Activated CD4-positive, alpha-beta memory T cell treated with anti-CD3 and anti-CD28 coated beads for 36 hours (primary cell): Measurements from ENCODE around the gene NOL9. TPM values are rescaled to one million over a fixed set of nuclear protein-coding genes. Genes with fewer than 3 reads are reported as not detected.

Experiments used
- CTCF ChIA-PET: fragments of 350-600 bp; sonication (Branson Sonifier 250); formaldehyde crosslinking; loops from one replicate; lab custom pipeline; 2021; ENCODE audit warnings: antibody characterized with exemption, inconsistent platforms; lab: Charles Lee
- POLR2A ChIA-PET: fragments of 350-600 bp; sonication (Branson Sonifier 250); formaldehyde crosslinking; loops from one replicate; lab custom pipeline; 2021; ENCODE audit warnings: antibody characterized with exemption; lab: Charles Lee
- DNase-seq: peaks from one replicate; pipeline ENCODE4 v3.0.0-alpha.2; 2020
- H3K27ac Mint-ChIP-seq: one replicate; pipeline ENCODE4 v1.8.0; 2021; ENCODE audit warnings: mixed read lengths
- H3K27me3 Mint-ChIP-seq: one replicate; pipeline ENCODE4 v1.8.0; 2021; ENCODE audit warnings: mixed read lengths
- H3K36me3 Mint-ChIP-seq: one replicate; pipeline ENCODE4 v1.8.0; 2021; ENCODE audit warnings: mixed read lengths
- H3K4me1 Mint-ChIP-seq: one replicate; pipeline ENCODE4 v1.8.0; 2021; ENCODE audit warnings: low read depth, mixed read lengths
- H3K4me3 Mint-ChIP-seq: one replicate; pipeline ENCODE4 v1.8.0; 2021; ENCODE audit warnings: mild to moderate bottlenecking, mixed read lengths
- H3K9me3 Mint-ChIP-seq: one replicate; pipeline ENCODE4 v1.8.0; 2021; ENCODE audit warnings: mixed read lengths
- intact Hi-C: fragments of 100-400 bp; cut with micrococcal nuclease; formaldehyde crosslinking; loops from one replicate; pipeline ENCODE4 v1.15.1; 2023
- total RNA-seq, 2 experiments: library from RNA; stranded (reverse); gene quantifications; one replicate each; pipeline ENCODE4 v1.2.3, GENCODE V29; 2021

Gene NOL9
- total RNA-seq, 2 experiments from 2014 or later, result 29.8 to 32.5 TPM

GRCh38 chr1:6588128-6588892, 34.0 kb upstream of the NOL9 start:
- no peak overlapping the region for H3K4me3 Mint-ChIP-seq
- DNase-seq, result no peak
- ChIA-PET POLR2A (no interaction called here), CTCF (no interaction called here)
- H3K27me3 Mint-ChIP-seq, result no peaks in the 10 kb centered on the region
- H3K36me3 Mint-ChIP-seq, result peaks cover 9% of the 10 kb centered on the region
- H3K9me3 Mint-ChIP-seq, result no peaks in the 10 kb centered on the region
- no peak overlapping the region for H3K27ac Mint-ChIP-seq
- intact Hi-C loops, result no loop called here
- H3K4me1 Mint-ChIP-seq, result peaks cover 18% of the 10 kb centered on the region

GRCh38 chr1:6587261-6588005, 33.1 kb upstream of the NOL9 start:
- no peak overlapping the region for H3K4me3 Mint-ChIP-seq
- no peak for DNase-seq
- peak overlapping the region; percentile 33 for H3K27ac Mint-ChIP-seq
- H3K36me3 Mint-ChIP-seq, result peaks cover 9% of the 10 kb centered on the region
- CTCF ChIA-PET, result no interaction called here
- intact Hi-C loops, result no loop called here
- H3K4me1 Mint-ChIP-seq, result peaks cover 20% of the 10 kb centered on the region
- POLR2A ChIA-PET, result interaction anchor here (0.6 kb wide), 2 partner anchors 29 to 66 kb away, joined by 3 read pairs; no protein-coding TSS in a partner anchor
- H3K27me3 Mint-ChIP-seq, result no peaks in the 10 kb centered on the region
- no peaks in the 10 kb centered on the region for H3K9me3 Mint-ChIP-seq

DNA sequence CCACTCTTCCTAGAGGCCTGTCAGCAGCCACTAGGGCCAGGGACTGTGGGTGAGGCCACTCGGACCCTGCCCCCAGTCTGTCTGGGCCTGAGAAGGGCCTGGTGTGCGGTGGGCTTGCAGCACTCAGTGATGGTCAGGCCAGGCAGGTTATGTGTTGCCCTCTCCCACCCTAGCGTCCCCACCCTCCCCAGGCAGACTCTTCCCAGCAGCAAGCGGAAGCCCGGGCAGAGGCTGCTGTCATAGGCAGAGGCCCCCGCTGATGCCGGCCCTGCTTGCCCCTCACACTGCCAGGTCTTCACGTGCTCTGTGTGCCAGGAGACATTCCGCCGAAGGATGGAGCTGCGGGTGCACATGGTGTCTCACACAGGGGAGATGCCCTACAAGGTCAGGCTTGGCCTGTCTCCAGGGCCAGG, 32.1 kb upstream of the NOL9 start:
- H3K36me3 Mint-ChIP-seq, result peaks cover 9% of the 10 kb centered on the region
- no peak for DNase-seq
- intact Hi-C loops, result no loop called here
- H3K9me3 Mint-ChIP-seq, result no peaks in the 10 kb centered on the region
- no peak overlapping the region for H3K4me3 Mint-ChIP-seq
- no peaks in the 10 kb centered on the region for H3K27me3 Mint-ChIP-seq
- peaks cover 25% of the 10 kb centered on the region for H3K4me1 Mint-ChIP-seq
- POLR2A ChIA-PET, result no interaction called here
- H3K27ac Mint-ChIP-seq, result no peak overlapping the region
- CTCF ChIA-PET, result no interaction called here

GRCh38 chr1:6585841-6586240, 31.5 kb upstream of the NOL9 start:
- intact Hi-C loops, result no loop called here
- Mint-ChIP-seq H3K27me3 (no peaks in the 10 kb centered on the region), H3K27ac (no peak overlapping the region), H3K4me1 (peaks cover 30% of the 10 kb centered on the region), H3K9me3 (no peaks in the 10 kb centered on the region), H3K36me3 (peaks cover 9% of the 10 kb centered on the region), H3K4me3 (no peak overlapping the region)
- DNase-seq, result no peak
- POLR2A ChIA-PET, result no interaction called here
- CTCF ChIA-PET, result no interaction called here

DNA sequence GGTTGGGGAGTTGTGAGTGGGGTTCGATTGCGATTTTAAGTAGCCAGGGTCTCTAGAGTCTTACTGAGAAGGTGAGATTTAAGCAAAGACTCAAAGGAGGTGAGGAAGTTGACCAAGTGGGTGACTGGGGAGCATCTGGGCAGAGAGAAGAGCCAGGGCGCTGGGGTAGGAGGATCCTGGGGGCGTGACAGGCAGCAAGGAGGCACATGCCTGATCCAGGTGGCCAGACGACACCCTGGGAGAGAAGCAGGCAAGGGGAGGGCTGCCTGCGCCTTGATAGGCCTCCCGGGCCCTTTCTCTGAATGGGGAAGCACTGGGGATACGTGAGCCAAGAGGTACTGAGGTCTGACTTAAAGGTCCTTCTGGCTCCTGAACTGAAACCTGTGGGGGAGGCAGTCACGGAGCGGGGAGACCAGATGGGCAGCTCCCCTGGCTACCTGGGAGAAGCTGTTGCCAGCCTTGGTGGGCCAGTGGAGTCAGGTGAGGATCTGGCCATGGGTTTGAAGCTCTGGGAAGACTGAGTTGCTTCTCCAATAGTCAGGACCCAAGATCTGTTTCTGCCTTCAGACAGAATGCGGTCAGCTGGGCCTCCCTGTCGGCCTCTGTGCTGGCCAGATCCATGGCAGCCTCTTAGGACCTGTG, 30.9 kb upstream of the NOL9 start:
- ChIA-PET POLR2A (no interaction called here), CTCF (no interaction called here)
- peaks cover 6% of the 10 kb centered on the region for H3K36me3 Mint-ChIP-seq
- H3K4me3 Mint-ChIP-seq, result no peak overlapping the region
- no peak for DNase-seq
- H3K27ac Mint-ChIP-seq, result no peak overlapping the region
- H3K9me3 Mint-ChIP-seq, result no peaks in the 10 kb centered on the region
- intact Hi-C loops, result no loop called here
- H3K27me3 Mint-ChIP-seq, result no peaks in the 10 kb centered on the region
- peaks cover 35% of the 10 kb centered on the region for H3K4me1 Mint-ChIP-seq

DNA sequence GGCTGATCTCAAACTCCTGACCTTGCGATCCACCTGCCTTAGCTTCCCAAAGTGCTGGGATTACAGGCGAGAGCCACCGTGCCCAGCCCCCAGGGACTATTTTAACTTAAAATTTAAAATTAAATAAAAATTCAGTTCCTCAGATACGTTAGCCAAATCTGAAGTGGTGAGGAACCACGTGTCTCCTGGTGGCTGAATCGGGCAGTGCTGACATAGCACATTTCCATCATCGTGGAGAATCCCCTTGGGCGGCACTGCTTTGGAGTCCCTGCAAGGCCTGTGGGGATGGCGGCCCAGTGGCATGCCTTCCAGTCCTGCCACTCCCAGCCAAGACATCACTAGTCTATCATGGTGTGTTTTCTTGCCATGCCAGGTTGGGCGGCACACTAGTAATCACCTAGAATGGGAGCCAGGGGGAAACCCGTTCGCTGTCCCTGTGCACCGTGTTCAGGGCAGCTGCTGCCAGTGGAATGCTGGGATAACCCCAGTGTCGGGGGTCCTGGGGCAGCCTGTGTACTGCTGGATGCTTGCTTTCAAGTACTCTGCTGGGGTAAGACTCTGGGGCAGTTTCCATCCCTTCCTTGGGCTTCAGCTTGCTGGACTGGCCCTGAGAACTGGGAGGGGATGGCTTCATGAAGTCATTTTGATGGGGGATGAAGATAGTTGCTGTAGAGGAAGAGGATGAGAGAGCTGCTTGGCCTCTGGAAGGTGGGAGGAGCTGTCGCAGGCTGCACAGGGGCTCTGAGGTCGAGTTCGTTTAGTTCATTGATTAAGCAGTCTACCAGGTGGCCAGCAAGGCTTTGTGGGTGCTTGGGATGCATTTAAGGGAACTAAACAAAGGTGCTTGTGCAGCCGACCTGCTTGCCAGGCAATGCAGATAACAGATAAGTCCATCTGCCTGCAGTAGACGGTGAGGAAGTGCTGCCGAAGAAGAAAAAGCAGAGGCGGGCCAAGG, 30.1 kb upstream of the NOL9 start:
- DNase-seq, result no peak
- H3K27me3 Mint-ChIP-seq, result no peaks in the 10 kb centered on the region
- POLR2A ChIA-PET, result no interaction called here
- H3K4me1 Mint-ChIP-seq, result peaks cover 38% of the 10 kb centered on the region
- H3K27ac Mint-ChIP-seq, result no peak overlapping the region
- peaks cover 6% of the 10 kb centered on the region for H3K36me3 Mint-ChIP-seq
- no peaks in the 10 kb centered on the region for H3K9me3 Mint-ChIP-seq
- CTCF ChIA-PET, result no interaction called here
- H3K4me3 Mint-ChIP-seq, result no peak overlapping the region
- intact Hi-C loops, result no loop called here

DNA sequence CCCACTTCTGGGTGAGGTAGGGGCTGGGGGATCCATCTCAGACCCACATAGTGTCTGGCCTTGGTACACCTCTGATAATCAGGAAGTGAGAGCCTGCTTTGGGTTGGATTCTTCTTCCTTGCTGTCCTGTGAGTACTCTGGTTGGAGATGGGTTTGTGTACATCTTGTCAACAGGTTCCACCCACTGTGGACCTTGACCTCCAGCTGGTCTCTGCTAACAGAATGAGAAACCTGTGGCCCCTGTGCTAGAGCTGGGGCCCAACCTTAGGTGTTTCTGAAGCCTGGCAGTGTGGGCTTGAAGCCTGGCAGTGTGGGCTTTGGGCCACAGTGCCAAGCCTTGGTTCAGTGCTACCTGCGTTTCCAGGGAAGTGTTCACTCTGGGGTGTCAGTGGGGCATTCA, 28.1 kb upstream of the NOL9 start:
- Mint-ChIP-seq H3K4me1 (peaks cover 45% of the 10 kb centered on the region), H3K27ac (peak overlapping the region; percentile 65), H3K9me3 (no peaks in the 10 kb centered on the region), H3K27me3 (no peaks in the 10 kb centered on the region), H3K36me3 (peaks cover 3% of the 10 kb centered on the region), H3K4me3 (no peak overlapping the region)
- DNase-seq, result no peak
- POLR2A ChIA-PET, result no interaction called here
- intact Hi-C loops, result no loop called here
- CTCF ChIA-PET, result interaction anchor here (1.2 to 3.2 kb wide), 4 partner anchors 16 to 92 kb away, joined by 3 to 26 read pairs (median 3); partner anchors contain the start of genes NOL9, PLEKHG5 and TAS1R1

DNA sequence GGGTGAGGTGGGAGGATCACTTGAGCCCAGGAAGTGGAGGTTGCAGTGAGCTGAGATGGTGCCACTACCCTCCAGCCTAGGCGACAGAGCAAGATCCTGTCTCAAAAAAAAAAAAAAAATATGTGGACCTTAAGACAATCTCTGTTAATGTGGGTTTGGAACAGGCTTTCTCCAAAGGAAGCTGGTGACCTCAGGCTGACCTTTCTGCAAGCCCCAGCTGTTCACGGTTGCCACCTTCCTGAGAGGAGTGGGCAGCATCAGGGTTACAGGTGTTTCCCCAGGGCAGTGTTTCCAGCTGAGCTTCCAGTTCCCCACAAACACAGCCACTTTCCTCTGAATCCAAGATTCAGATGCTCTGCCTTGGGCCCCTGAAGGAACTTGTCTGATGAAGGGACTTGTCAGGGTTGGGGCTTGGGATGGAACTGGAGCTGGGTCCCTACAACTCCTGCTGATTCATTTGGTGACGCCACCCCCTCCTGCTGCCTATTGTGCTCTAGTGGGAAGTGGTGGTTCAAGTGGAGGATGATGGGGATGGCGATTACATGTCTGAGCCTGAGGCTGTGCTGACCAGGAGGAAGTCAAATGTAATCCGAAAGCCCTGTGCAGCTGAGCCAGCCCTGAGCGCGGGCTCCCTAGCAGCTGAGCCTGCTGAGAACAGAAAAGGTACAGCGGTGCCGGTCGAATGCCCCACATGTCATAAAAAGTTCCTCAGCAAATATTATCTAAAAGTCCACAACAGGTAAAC, 27.4 kb upstream of the NOL9 start:
- intact Hi-C loops, result no loop called here
- Mint-ChIP-seq H3K4me1 (peaks cover 43% of the 10 kb centered on the region), H3K36me3 (peaks cover 2% of the 10 kb centered on the region), H3K9me3 (no peaks in the 10 kb centered on the region), H3K27me3 (no peaks in the 10 kb centered on the region), H3K27ac (peak overlapping the region; percentile 60), H3K4me3 (peak overlapping the region; percentile 31)
- CTCF ChIA-PET, result interaction anchor here (0.7 to 3.2 kb wide), 5 partner anchors 17 to 92 kb away, joined by 3 to 26 read pairs (median 3); partner anchors contain the start of genes NOL9, PLEKHG5 and TAS1R1
- POLR2A ChIA-PET, result interaction anchor here (1.0 to 1.5 kb wide), 3 partner anchors 18 to 23 kb away, joined by 3 to 5 read pairs (median 3); no protein-coding TSS in a partner anchor
- DNase-seq, result no peak

DNA sequence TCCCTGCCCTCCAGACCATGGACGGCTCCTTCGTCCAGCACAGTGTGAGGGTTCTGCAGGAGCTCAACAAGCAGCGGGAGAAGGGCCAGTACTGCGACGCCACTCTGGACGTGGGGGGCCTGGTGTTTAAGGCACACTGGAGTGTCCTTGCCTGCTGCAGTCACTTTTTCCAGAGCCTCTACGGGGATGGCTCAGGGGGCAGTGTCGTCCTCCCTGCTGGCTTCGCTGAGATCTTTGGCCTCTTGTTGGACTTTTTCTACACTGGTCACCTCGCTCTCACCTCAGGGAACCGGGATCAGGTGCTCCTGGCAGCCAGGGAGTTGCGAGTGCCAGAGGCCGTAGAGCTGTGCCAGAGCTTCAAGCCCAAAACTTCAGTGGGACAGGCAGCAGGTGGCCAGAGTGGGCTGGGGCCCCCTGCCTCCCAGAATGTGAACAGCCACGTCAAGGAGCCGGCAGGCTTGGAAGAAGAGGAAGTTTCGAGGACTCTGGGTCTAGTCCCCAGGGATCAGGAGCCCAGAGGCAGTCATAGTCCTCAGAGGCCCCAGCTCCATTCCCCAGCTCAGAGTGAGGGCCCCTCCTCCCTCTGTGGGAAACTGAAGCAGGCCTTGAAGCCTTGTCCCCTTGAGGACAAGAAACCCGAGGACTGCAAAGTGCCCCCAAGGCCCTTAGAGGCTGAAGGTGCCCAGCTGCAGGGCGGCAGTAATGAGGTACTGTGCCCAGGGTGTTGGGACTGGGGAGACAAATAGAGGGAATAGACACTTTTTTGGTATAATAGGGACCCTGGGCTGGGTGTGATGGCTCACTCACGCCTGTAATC, 26.5 kb upstream of the NOL9 start:
- no peaks in the 10 kb centered on the region for H3K27me3 Mint-ChIP-seq
- H3K9me3 Mint-ChIP-seq, result no peaks in the 10 kb centered on the region
- peak overlapping the region; percentile 94 for H3K4me3 Mint-ChIP-seq
- intact Hi-C loops, result no loop called here
- H3K27ac Mint-ChIP-seq, result peak overlapping the region; percentile 87
- CTCF ChIA-PET, result interaction anchor here (0.7 to 3.2 kb wide), 7 partner anchors 18 to 121 kb away, joined by 3 to 26 read pairs (median 3); partner anchors contain the start of genes DNAJC11, NOL9 and TAS1R1
- peaks cover 41% of the 10 kb centered on the region for H3K4me1 Mint-ChIP-seq
- peak; percentile 35 for DNase-seq
- POLR2A ChIA-PET, result interaction anchor here (0.6 to 1.5 kb wide), 6 partner anchors 19 to 376 kb away, joined by 3 to 9 read pairs (median 3); no protein-coding TSS in a partner anchor
- peaks cover 2% of the 10 kb centered on the region for H3K36me3 Mint-ChIP-seq

GRCh38 chr1:6580119-6580592, 25.8 kb upstream of the NOL9 start:
- Mint-ChIP-seq H3K27ac (peak overlapping the region; percentile 87), H3K4me3 (peak overlapping the region; percentile 94), H3K9me3 (no peaks in the 10 kb centered on the region), H3K36me3 (peaks cover 2% of the 10 kb centered on the region), H3K27me3 (no peaks in the 10 kb centered on the region), H3K4me1 (peaks cover 41% of the 10 kb centered on the region)
- intact Hi-C loops, result no loop called here
- POLR2A ChIA-PET, result interaction anchor here (0.6 to 1.4 kb wide), 3 partner anchors 20 to 377 kb away, joined by 3 to 9 read pairs (median 6); no protein-coding TSS in a partner anchor
- no peak for DNase-seq
- CTCF ChIA-PET, result interaction anchor here (1.0 to 3.2 kb wide), 4 partner anchors 26 to 121 kb away, joined by 3 to 26 read pairs (median 6); partner anchors contain the start of genes DNAJC11, NOL9 and TAS1R1
